Skeletal muscle satellite cell (primary cell): ENCODE data around the gene ITGAL.
"Not testable (repeated sequence)": the region's sequence is repeated elsewhere in the genome, so short reads cannot be mapped to it uniquely, and the experiment has no call there.

Experiments used
- H3K27me3 ChIP-seq: 2 replicates; pipeline ENCODE4 v1.7.0; 2013; ENCODE audit warnings: low read length; ENCODE audit not compliant: control insufficient read depth, insufficient read depth
- H3K36me3 ChIP-seq: 2 replicates; pipeline ENCODE4 v1.7.0; 2013; ENCODE audit warnings: mild to moderate bottlenecking, control low read depth, low read length; ENCODE audit not compliant: insufficient read depth
- H3K4me1 ChIP-seq: 2 replicates; pipeline ENCODE4 v1.7.0; 2013; ENCODE audit warnings: low read length; ENCODE audit not compliant: control insufficient read depth, insufficient read depth
- H3K4me2 ChIP-seq: 2 replicates; pipeline ENCODE4 v1.7.0; 2013; ENCODE audit warnings: mild to moderate bottlenecking, low read length
- H3K4me3 ChIP-seq: 2 replicates; pipeline ENCODE4 v1.7.0; 2013; ENCODE audit warnings: low read length
- H3K9ac ChIP-seq: 2 replicates; pipeline ENCODE4 v1.7.0; 2013; ENCODE audit warnings: mild to moderate bottlenecking, low read depth, low read length, moderate library complexity
- H3K9me3 ChIP-seq: replicated peaks from 2 replicates; pipeline ENCODE4 v1.7.0; 2013; ENCODE audit warnings: mild to moderate bottlenecking, control low read depth, low read length

The ITGAL gene

DNA sequence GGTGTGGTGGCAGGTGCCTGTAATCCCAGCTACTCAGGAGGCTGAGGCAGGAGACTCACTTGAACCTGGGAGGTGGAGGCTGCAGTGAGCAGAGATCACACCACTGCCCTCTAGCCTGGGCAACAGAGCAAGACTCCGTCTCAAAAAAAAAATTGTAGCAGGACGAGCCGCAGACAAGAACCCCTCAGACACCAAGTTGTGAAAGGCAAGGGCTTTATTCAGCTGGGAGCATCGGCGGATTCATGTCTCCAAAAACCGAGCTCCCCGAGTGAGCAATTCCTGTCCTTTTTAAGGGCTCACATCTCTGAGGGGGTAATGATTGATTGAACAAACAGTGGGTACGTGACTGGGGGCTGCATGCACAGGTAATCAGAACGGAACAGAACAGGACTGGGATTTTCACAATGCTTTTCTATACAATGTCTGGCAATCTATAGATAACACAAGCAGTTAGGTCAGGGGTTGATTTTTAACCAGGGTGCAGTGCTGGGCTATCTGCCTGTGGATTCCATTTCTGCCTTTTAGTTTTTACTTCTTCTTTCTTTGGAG lies 68.4 kb downstream of the ITGAL start:
- not testable (repeated sequence) for H3K4me3 ChIP-seq, H3K9me3 ChIP-seq, H3K9ac ChIP-seq, H3K27me3 ChIP-seq, H3K4me2 ChIP-seq, H3K36me3 ChIP-seq, H3K4me1 ChIP-seq

DNA sequence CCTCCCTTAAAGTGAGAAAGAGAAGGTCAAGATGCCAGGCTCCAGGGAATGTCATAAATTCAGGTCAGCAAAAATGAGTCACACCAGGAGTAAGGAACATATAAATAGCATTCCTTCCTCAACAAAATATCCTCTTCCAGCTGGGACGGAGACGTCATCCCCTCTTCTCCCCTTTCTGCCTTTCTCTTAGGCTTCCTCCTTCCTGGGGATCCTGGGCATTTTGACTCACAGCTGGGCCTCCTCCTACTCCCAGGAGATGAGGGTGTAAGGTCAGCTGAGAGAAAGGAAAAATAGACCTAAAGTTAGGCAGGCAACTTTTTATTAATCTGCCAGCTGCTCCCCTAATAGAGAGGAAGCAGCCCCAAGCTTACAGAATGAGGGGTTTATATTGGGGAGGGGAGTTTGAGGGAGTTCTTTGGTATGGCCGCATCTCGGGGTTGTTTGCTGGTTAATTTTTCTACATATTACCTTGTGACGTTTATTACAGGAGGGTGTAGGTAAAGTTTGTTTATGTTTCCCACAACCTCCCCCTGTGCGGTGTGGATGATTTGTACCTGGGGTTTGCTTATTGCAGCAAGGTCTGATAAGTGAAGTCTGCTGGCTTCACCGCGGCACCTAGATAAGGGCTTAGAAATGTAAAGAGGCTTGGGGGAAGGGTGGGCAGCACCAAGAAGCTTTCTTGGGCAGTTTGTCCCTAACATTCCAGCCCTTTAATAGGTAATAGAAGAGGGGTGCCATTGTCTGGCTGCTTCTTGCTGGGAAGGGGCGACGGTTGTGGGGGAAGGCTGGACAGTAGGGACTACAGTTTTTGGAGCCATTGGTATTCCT lies 69.2 kb downstream of the ITGAL start:
- Histone ChIP-seq H3K9ac (no peak overlapping the region), H3K4me2 (no peak overlapping the region), H3K36me3 (no peaks in the 10 kb centered on the region), H3K27me3 (peaks cover 9% of the 10 kb centered on the region), H3K9me3 (no peaks in the 10 kb centered on the region), H3K4me3 (no peak overlapping the region), H3K4me1 (no peaks in the 10 kb centered on the region)

DNA sequence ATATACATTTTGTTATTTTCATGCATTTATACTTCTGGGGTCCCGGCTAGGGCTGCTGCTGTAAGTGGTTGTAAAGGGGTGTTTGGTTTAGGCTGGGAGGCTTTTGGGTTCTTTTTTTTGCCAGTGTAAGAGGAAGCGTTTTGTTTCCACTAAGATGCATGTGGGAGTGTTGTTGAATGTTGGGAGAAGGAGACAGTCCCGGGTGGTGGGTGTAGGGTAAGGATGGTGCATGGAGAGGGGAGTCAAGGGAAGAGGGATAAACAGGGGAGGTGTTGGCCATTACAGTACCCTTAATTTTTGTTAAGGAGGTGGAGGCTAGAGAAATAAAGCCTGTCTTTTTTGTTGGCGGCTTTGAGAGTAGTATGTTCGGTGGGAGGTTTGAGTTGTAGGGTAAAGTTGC lies 70.5 kb downstream of the ITGAL start:
- Histone ChIP-seq H3K27me3 (peaks cover 9% of the 10 kb centered on the region), H3K4me3 (no peak overlapping the region), H3K36me3 (no peaks in the 10 kb centered on the region), H3K9me3 (no peaks in the 10 kb centered on the region), H3K4me1 (no peaks in the 10 kb centered on the region), H3K9ac (no peak overlapping the region), H3K4me2 (no peak overlapping the region)

DNA sequence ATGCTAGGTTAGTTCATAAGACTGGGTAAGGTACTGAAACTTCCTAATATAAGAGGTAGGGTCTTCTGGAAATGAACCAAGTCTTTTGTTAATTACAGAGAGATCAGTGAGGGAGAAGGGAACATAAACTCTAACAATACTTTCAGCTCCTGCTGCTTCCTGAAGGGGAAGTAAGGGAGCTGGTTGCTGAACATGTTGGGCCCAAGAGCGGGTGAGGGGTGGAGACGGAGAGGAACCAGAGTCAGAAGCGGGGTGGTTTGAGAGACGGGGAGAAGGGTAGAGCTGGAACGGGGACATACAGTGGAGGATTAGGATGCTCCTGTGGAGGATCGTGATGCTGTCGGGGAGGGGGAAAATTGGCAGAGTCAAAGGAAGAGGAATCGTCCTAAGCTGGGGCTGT lies 73.6 kb downstream of the ITGAL start:
- Histone ChIP-seq H3K9ac (no peak overlapping the region), H3K36me3 (no peaks in the 10 kb centered on the region), H3K27me3 (peaks cover 9% of the 10 kb centered on the region), H3K4me1 (peaks cover 3% of the 10 kb centered on the region), H3K9me3 (no peaks in the 10 kb centered on the region), H3K4me2 (no peak overlapping the region), H3K4me3 (no peak overlapping the region)

DNA sequence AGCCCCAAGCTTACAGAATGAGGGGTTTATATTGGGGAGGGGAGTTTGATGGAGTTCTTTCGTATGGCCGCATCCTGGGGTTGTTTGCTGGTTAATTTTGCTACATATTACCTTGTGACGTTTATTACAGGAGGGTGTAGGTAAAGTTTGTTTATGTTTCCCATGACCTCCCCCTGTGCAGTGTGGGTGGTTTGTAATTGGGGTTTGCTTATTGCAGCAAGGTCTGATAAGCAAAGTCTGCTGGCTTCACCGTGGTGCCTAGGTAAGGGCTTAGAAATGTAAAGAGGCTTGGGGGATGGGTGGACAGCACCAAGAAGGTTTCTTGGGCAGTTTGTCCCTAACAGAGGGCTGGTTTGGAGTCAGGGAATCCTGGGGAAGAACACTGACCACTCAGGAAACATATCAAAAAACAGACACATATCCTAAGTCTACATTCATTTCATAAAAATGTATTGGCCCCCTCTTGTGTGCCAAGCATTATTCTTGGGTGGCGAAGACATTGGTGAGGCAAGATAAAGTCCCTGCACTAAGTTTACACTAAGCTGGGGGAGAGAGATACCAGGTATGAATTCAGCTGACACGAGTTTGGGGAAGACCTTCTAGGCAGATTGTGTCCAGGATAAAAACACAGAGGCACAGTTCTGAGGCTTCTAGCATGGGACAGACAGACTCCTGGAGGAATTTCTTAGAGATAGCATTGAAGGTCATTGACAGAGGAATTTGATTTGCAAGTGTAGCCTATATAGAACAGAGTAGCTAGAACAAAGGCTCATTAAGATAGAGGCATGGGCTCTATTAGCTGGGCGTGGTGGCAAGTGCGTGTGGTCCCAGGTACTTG lies 76.1 kb downstream of the ITGAL start:
- Histone ChIP-seq H3K27me3 (peaks cover 9% of the 10 kb centered on the region), H3K9ac (no peak overlapping the region), H3K9me3 (no peaks in the 10 kb centered on the region), H3K4me3 (no peak overlapping the region), H3K4me1 (peaks cover 3% of the 10 kb centered on the region), H3K4me2 (no peak overlapping the region), H3K36me3 (peaks cover 8% of the 10 kb centered on the region)

DNA sequence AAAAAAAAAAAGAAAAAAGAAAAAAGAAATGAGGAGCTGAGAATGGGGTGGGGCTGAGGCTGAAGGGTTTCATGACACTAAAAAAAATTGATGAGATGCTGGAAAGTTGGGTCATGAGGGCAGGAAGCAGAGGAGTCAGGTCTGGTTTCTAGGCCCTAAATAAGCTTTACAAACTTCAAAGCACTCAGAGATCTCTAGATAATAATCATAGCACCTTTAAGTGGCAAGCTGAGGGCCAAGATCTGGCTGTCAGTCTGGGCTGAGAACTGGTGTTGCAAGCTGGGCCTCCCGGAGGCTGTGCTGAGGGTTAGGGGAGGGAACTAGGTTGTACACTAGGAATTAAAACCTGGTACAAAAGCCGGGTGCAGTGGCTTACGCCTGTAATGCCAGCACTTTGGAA lies 79.2 kb downstream of the ITGAL start:
- H3K9ac ChIP-seq = no peak overlapping the region
- H3K36me3 ChIP-seq = peaks cover 30% of the 10 kb centered on the region
- H3K4me2 ChIP-seq = no peak overlapping the region
- H3K4me1 ChIP-seq = peaks cover 6% of the 10 kb centered on the region
- H3K27me3 ChIP-seq = no peaks in the 10 kb centered on the region
- H3K4me3 ChIP-seq = no peak overlapping the region
- H3K9me3 ChIP-seq = no peaks in the 10 kb centered on the region

DNA sequence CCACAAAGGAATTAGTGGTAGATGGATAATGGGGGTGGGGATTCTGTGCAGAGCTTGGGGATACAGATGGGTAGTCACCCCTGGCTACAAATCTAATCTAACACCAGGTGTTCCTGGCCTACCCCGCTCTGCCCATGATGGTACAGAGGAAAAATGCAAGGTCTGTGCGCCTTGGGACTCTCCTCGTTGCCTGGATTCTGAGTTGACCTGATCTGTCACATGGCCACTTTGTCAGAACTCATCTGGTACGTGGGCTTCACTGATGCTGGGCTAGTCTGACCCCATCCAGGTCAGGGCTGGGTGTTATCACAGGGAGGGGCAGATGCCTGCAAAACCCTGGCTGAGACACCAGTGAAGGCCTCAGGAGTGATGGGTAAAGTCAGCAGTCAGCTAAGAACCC lies 80.4 kb downstream of the ITGAL start:
- Histone ChIP-seq H3K9me3 (no peaks in the 10 kb centered on the region), H3K9ac (no peak overlapping the region), H3K4me1 (peaks cover 13% of the 10 kb centered on the region), H3K4me2 (no peak overlapping the region), H3K4me3 (no peak overlapping the region), H3K36me3 (peaks cover 30% of the 10 kb centered on the region), H3K27me3 (no peaks in the 10 kb centered on the region)

DNA sequence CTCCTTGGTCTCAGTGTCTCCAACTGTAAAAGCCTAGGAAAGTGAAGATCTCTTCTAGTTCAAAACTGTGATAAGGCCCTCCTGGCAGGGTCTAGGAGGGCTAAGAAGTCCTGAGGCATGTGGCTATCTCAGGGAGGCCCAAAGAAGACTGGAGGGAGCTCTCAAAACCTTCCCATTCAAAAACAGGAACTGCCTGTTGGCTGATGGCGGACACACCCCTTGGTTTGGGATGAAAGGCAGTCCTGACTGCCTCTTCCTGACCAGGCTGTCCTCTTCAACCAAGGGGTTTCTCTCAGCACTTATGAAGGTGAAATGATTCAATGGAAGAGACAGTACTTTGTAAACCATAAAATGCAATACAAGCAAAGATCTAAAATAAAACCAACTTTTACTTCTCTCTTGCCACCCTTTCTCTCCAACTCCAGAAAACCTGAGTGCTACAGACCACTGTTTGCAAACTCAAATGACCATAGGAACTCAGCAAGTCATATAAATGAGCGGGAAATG lies 80.9 kb downstream of the ITGAL start:
- H3K4me1 ChIP-seq = peaks cover 13% of the 10 kb centered on the region
- H3K4me2 ChIP-seq = no peak overlapping the region
- H3K27me3 ChIP-seq = no peaks in the 10 kb centered on the region
- H3K36me3 ChIP-seq = peaks cover 30% of the 10 kb centered on the region
- no peaks in the 10 kb centered on the region for H3K9me3 ChIP-seq
- no peak overlapping the region for H3K9ac ChIP-seq
- no peak overlapping the region for H3K4me3 ChIP-seq

DNA sequence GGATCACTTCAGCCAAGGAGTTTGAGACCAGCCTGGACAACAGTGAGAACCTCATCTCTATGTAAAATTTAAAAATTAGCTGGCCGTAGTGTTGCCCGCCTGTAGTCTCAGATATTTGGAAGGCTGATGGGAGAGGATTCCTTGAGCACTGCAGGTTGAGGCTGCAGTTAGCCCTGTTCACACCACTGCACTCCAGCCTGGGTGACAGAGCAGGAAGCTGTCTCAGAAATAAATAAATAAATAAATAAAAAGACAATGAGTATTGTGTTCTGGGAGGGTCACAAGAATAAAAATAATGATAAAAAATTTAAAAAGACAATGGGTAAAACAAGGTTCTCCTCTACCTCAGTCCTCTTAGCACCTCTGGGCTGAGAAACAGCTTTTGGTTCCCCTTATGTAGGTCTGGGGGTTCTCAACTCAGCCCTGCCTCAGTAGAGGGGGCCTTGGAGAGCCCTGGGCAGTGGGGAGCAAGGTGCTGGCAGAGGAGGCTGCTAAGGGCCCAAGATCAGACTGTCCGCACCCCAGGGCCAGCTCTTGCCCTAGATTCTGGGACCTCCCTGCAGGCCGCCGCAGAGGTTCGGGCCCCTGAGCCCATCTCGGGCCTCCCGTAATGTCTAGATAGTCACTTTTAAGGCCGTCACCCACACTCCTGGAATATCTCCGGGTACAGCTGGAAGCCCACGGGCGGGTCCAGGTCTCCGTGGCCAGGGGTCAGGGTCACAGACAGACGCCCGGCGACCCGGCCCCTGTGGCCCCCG lies 82.2 kb downstream of the ITGAL start:
- H3K9ac ChIP-seq = no peak overlapping the region
- H3K4me3 ChIP-seq = no peak overlapping the region
- peaks cover 12% of the 10 kb centered on the region for H3K4me1 ChIP-seq
- peaks cover 30% of the 10 kb centered on the region for H3K36me3 ChIP-seq
- no peaks in the 10 kb centered on the region for H3K9me3 ChIP-seq
- H3K27me3 ChIP-seq = no peaks in the 10 kb centered on the region
- H3K4me2 ChIP-seq = no peak overlapping the region

DNA sequence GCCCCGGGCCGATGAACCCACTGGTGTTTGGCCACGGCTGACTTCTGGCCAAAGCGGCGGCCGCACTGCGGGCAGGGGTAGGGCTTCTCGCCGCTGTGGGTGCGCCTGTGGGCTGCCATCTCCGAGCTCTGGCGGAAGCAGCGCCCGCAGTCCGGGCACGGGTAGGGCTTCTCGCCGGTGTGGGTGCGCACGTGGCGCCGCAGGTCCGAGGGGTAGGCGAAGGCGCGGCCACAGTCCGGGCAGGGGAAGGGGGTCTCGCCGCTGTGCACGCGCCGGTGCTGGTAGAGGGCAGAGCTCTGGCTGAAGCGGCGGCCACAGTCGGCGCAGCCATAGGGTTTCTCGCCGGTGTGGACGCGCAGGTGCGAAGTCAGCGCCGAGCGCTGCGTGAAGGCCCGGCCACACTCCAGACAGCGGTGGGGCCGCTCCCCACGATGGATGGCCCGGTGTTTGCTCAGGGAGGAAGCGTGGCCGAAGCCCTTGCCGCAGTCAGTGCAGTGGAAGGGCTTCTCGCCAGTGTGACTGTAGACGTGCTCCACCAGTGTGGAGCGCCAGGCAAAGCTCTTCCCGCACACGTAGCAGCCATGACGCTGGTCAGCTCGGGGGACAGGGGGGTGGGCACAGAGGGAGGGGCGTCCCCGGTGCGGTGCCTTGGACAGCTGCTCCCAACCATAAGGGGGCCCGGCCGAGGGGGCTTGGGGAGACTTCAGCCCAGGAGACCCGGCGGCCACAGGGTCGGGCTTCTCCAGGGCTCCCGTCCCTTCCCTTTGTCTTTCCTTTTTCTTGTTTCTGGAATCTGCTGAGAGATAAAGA lies 83.0 kb downstream of the ITGAL start:
- Histone ChIP-seq H3K9ac (no peak overlapping the region), H3K4me3 (no peak overlapping the region), H3K4me2 (no peak overlapping the region), H3K36me3 (peaks cover 30% of the 10 kb centered on the region), H3K27me3 (no peaks in the 10 kb centered on the region), H3K9me3 (no peaks in the 10 kb centered on the region), H3K4me1 (peaks cover 12% of the 10 kb centered on the region)
